IPS-20b (cell line): Measurements from ENCODE around the gene LNX1.

Source experiments
- H3K27ac ChIP-seq: one replicate; pipeline ENCODE4 v1.5.1; 2013; ENCODE audit warnings: low read length
- H3K27me3 ChIP-seq: 2 replicates; pipeline ENCODE4 v1.6.1; 2013; ENCODE audit warnings: mild to moderate bottlenecking, low read length, inconsistent platforms; ENCODE audit not compliant: insufficient read depth
- H3K36me3 ChIP-seq: 2 replicates; pipeline ENCODE4 v1.6.1; 2013; ENCODE audit warnings: low read depth, mild to moderate bottlenecking, inconsistent platforms, low read length, moderate library complexity; ENCODE audit not compliant: insufficient read depth
- H3K4me1 ChIP-seq: 2 replicates; pipeline ENCODE4 v1.6.1; 2013; ENCODE audit warnings: mild to moderate bottlenecking, control low read depth, inconsistent platforms, low read length, moderate library complexity; ENCODE audit not compliant: insufficient read depth
- H3K4me3 ChIP-seq: 2 replicates; pipeline ENCODE4 v1.5.1; 2013; ENCODE audit warnings: mild to moderate bottlenecking, low read length, inconsistent platforms
- H3K9ac ChIP-seq: 2 replicates; pipeline ENCODE4 v1.6.1; 2013; ENCODE audit warnings: low read depth, mild to moderate bottlenecking, inconsistent platforms, low read length, moderate library complexity
- H3K9me3 ChIP-seq: 2 replicates; pipeline ENCODE4 v1.6.1; 2013; ENCODE audit warnings: mild to moderate bottlenecking, low read depth, low read length, inconsistent platforms; ENCODE audit not compliant: insufficient read depth

Gene LNX1

GRCh38 chr4:53489279-53489889, 101.9 kb downstream of the LNX1 start:
- no peaks in the 10 kb centered on the region for H3K9me3 ChIP-seq
- no peak overlapping the region for H3K9ac ChIP-seq
- no peaks in the 10 kb centered on the region for H3K27me3 ChIP-seq
- H3K4me3 ChIP-seq: no peak overlapping the region
- H3K27ac ChIP-seq: no peak overlapping the region
- H3K36me3 ChIP-seq: no peaks in the 10 kb centered on the region
- peaks cover 8% of the 10 kb centered on the region; the same call in 1 of the 2 replicates for H3K4me1 ChIP-seq

- Histone ChIP-seq H3K9ac (no peak overlapping the region), H3K4me1 (peaks cover 8% of the 10 kb centered on the region; the same call in 1 of the 2 replicates), H3K9me3 (no peaks in the 10 kb centered on the region), H3K36me3 (no peaks in the 10 kb centered on the region), H3K27me3 (no peaks in the 10 kb centered on the region), H3K4me3 (no peak overlapping the region), H3K27ac (no peak overlapping the region)
These were observed 103.5 kb downstream of the LNX1 start for GRCh38 chr4:53487766-53488165.

GRCh38 chr4:53485658-53486040, 105.6 kb downstream of the LNX1 start:
- Histone ChIP-seq H3K27me3 (no peaks in the 10 kb centered on the region), H3K9ac (no peak overlapping the region), H3K36me3 (no peaks in the 10 kb centered on the region), H3K9me3 (no peaks in the 10 kb centered on the region), H3K4me3 (no peak overlapping the region), H3K27ac (no peak overlapping the region), H3K4me1 (peaks cover 8% of the 10 kb centered on the region; the same call in 1 of the 2 replicates)

- no peaks in the 10 kb centered on the region for H3K36me3 ChIP-seq
- no peaks in the 10 kb centered on the region for H3K27me3 ChIP-seq
- H3K4me1 ChIP-seq: peaks cover 8% of the 10 kb centered on the region; the same call in 1 of the 2 replicates
- no peak overlapping the region for H3K27ac ChIP-seq
- H3K4me3 ChIP-seq: no peak overlapping the region
- H3K9ac ChIP-seq: no peak overlapping the region
- H3K9me3 ChIP-seq: no peaks in the 10 kb centered on the region
These were observed 106.2 kb downstream of the LNX1 start for GRCh38 chr4:53484911-53485657.

- Histone ChIP-seq H3K27ac (no peak overlapping the region), H3K9ac (no peak overlapping the region), H3K4me3 (no peak overlapping the region), H3K4me1 (peaks cover 26% of the 10 kb centered on the region; the same call in 1 of the 2 replicates), H3K27me3 (no peaks in the 10 kb centered on the region), H3K9me3 (no peaks in the 10 kb centered on the region), H3K36me3 (no peaks in the 10 kb centered on the region)
These were observed 108.0 kb downstream of the LNX1 start for GRCh38 chr4:53483250-53483649.

GRCh38 chr4:53481586-53481985, 109.7 kb downstream of the LNX1 start:
- Histone ChIP-seq H3K4me3 (no peak overlapping the region), H3K27ac (no peak overlapping the region), H3K36me3 (no peaks in the 10 kb centered on the region), H3K4me1 (peaks cover 41% of the 10 kb centered on the region; the same call in 1 of the 2 replicates), H3K27me3 (no peaks in the 10 kb centered on the region), H3K9me3 (no peaks in the 10 kb centered on the region), H3K9ac (no peak overlapping the region)

- peaks cover 46% of the 10 kb centered on the region; the same call in 1 of the 2 replicates for H3K4me1 ChIP-seq
- H3K27ac ChIP-seq: no peak overlapping the region
These were observed 110.4 kb downstream of the LNX1 start for GRCh38 chr4:53480909-53481308.

GRCh38 chr4:53479736-53480525, 111.4 kb downstream of the LNX1 start:
- no peaks in the 10 kb centered on the region for H3K36me3 ChIP-seq
- H3K27ac ChIP-seq: no peak overlapping the region
- no peaks in the 10 kb centered on the region for H3K27me3 ChIP-seq
- peaks cover 50% of the 10 kb centered on the region; the same call in 1 of the 2 replicates for H3K4me1 ChIP-seq
- H3K9ac ChIP-seq: no peak overlapping the region
- no peak overlapping the region for H3K4me3 ChIP-seq
- H3K9me3 ChIP-seq: no peaks in the 10 kb centered on the region

More at GRCh38 chr4:53480909-53481308, 110.4 kb downstream of the LNX1 start:
- Histone ChIP-seq H3K27me3 (no peaks in the 10 kb centered on the region), H3K9me3 (no peaks in the 10 kb centered on the region), H3K4me3 (no peak overlapping the region), H3K36me3 (no peaks in the 10 kb centered on the region), H3K9ac (no peak overlapping the region)

- H3K27ac ChIP-seq: peak overlapping the region; percentile 90
- no peaks in the 10 kb centered on the region for H3K27me3 ChIP-seq
- peak overlapping the region; percentile 12; the same call in 1 of the 2 replicates for H3K9ac ChIP-seq
- peaks cover 50% of the 10 kb centered on the region; the same call in 1 of the 2 replicates for H3K4me1 ChIP-seq
- peak overlapping the region; percentile 5; the same call in 1 of the 2 replicates for H3K4me3 ChIP-seq
- H3K36me3 ChIP-seq: 0 out of 2 replicates have a peak, but pooled peaks cover 5% of the 10 kb centered on the region
- no peaks in the 10 kb centered on the region for H3K9me3 ChIP-seq
These were observed 112.4 kb downstream of the LNX1 start for GRCh38 chr4:53478671-53479456.

- peak overlapping the region; percentile 67; the same call in 1 of the 2 replicates for H3K9ac ChIP-seq
- H3K27ac ChIP-seq: peak overlapping the region; percentile 90
- no peaks in the 10 kb centered on the region for H3K27me3 ChIP-seq
- 0 out of 2 replicates have a peak, but pooled peaks cover 5% of the 10 kb centered on the region for H3K36me3 ChIP-seq
- peaks cover 50% of the 10 kb centered on the region; the same call in 1 of the 2 replicates for H3K4me1 ChIP-seq
- H3K4me3 ChIP-seq: peak overlapping the region; percentile 38; the same call in 1 of the 2 replicates
- 0 out of 2 replicates have a peak, but pooled peaks cover 5% of the 10 kb centered on the region for H3K9me3 ChIP-seq
These were observed 113.7 kb downstream of the LNX1 start for GRCh38 chr4:53477636-53478035.
